ENCODE measurements around the gene GCDH.
A peak's percentile ranks its signal among the peaks of the same experiment; 100 is the strongest.

The GCDH gene

GRCh38 chr19:12940897-12941296 lies 49.9 kb downstream of the GCDH start:
- no peak for DNase-seq (ENCODE audit: low read depth)

GRCh38 chr19:12943437-12944044 lies 52.6 kb downstream of the GCDH start:
- DNase-seq (ENCODE audit: low read depth), result no peak

DNA sequence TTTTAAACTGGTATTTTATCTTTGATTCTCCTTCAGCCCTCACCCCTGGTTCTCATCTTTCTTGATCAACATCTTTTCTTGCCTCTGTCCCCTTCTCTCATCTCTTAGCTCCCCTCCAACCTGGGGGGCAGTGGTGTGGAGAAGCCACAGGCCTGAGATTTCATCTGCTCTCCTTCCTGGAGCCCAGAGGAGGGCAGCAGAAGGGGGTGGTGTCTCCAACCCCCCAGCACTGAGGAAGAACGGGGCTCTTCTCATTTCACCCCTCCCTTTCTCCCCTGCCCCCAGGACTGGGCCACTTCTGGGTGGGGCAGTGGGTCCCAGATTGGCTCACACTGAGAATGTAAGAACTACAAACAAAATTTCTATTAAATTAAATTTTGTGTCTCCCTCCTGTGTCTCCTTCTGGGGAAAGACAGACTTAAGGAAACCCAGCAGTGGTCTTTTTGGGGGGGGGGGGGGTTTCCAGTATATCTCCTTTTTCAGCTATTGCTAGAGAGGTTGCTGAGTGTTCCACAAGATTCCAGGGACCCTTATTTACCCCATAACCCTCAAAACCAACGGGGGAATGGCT lies 53.2 kb downstream of the GCDH start:
- DNase-seq (ENCODE audit: low read depth), result no peak

GRCh38 chr19:12945479-12946091 lies 54.6 kb downstream of the GCDH start, which contains the start of gene RAD23A:
Gene RAD23A, plus strand, starts transcription at chr19:12945862. Its CDS starts 87 bp downstream, at chr19:12945949.
- DNase-seq (ENCODE audit: low read depth), result peak; percentile 98

DNA sequence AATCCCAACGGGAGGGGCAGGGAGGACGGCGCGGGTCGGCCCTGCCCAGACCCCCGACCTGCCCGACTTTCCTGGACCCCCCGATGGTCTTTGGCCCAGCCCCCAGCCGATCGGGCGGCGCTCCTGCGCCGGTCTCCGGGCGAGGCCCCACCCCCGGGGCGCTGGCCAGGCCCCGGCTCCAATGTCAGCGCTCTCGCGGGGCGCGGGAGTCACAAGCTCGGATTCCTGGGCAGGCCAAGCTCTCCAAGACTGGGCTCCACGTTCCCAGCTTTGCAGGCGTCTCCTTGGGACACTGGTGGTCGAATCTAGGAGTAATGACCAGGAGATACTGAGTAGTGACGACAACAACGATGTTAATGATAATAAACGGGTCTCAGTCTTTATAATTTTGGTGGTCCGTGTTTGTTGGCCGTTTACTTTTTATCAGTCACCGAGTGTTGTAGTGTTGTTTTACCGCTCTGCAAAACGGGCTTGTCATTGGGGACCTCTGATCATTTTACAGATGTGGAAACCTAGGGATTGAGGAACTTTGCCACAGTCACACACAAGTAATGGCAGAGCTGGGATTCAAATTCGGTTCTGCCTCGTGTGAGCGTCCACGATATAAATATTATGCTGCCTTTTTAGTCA lies 55.2 kb downstream of the GCDH start:
- no peak for DNase-seq (ENCODE audit: low read depth)

- DNase-seq (ENCODE audit: low read depth), result no peak
These were observed 56.0 kb downstream of the GCDH start for GRCh38 chr19:12946731-12947496.

DNA sequence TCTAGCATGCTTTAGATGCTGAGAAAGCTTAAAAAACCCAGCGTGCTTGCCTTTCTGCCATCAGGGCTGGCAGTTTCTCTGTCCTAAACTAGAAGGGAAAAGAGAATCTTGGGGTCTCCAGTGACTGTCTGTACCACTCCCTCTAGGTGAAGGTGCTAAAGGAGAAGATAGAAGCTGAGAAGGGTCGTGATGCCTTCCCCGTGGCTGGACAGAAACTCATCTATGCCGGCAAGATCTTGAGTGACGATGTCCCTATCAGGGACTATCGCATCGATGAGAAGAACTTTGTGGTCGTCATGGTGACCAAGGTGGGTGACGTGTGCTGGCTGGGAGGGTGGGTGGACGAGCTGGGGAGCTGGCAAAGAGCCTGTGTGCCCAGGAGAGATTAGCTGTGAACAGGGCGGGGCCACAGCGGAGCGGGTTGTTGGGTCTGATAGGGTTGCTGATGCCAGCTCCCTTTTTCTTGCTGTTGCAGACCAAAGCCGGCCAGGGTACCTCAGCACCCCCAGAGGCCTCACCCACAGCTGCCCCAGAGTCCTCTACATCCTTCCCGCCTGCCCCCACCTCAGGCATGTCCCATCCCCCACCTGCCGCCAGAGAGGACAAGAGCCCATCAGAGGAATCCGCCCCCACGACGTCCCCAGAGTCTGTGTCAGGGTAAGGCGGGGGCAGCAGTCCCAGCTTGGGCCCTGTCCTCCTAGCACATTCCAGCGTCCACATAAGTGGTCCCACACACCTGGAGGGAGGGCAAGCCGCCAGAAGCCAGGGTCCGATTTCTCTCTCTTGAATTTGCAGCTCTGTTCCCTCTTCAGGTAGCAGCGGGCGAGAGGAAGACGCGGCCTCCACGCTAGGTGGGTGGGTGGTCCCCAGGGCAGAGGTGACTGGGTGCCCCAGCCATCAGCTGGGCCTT lies 57.0 kb downstream of the GCDH start:
- no peak for DNase-seq (ENCODE audit: low read depth)

- no peak for DNase-seq (ENCODE audit: low read depth)
These were observed 57.8 kb downstream of the GCDH start for GRCh38 chr19:12948612-12949362.
